Sigmoid colon (tissue), 4 donors: ENCODE measurements around the gene NUP188.

ENCODE experiments used
- EP300 ChIP-seq, 4 donors: sonication (generic); formaldehyde crosslinking; IDR thresholded peaks; one replicate each; pipeline ENCODE4 v1.6.1; 2017; ENCODE audit warnings: antibody characterized with exemption in 4 of 4
- POLR2A ChIP-seq, 2 donors: fragments of 450-650 bp; IDR thresholded peaks; one replicate each; pipeline ENCODE4 v1.6.1; 2016; ENCODE audit warnings: antibody characterized with exemption in 2 of 2, mild to moderate bottlenecking in 2 of 2, moderate library complexity in 2 of 2
- POLR2AphosphoS5 ChIP-seq, 4 donors: sonication (generic); formaldehyde crosslinking; IDR thresholded peaks; one replicate each; pipeline ENCODE4 v1.6.1; 2017; ENCODE audit warnings: antibody characterized with exemption in 4 of 4
- TF ChIP-seq, protein P1 (sequence below), 4 experiments: fragments of 450-650 bp in 3 of 4; fragments of 200-600 bp in 1 of 4; IDR thresholded peaks; one replicate each; pipeline ENCODE4 v1.5.1; 2016 to 2019; ENCODE audit warnings: antibody characterized with exemption in 4 of 4, mild to moderate bottlenecking in 3 of 4, moderate library complexity in 2 of 4

DNA sequence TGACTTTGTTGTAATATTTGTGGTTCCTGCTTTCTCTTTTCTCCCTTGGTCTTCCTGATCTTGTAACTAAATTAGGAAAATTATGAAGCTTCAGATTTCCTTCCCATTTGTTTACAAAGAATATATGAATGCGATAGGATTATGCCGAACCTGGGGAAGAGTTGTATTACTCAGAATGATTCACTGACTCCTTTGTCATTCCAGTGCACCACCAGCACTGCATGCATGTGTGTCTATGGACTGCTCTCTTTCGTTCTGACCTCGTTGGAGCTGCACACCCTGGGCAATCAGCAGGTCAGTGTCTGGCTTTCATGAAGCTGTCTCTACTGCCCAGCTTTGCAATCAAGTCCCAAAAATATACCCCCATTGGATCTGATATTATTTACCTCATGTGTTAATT is 25.5 kb downstream of the NUP188 start:
- TF ChIP-seq, protein P1, sequence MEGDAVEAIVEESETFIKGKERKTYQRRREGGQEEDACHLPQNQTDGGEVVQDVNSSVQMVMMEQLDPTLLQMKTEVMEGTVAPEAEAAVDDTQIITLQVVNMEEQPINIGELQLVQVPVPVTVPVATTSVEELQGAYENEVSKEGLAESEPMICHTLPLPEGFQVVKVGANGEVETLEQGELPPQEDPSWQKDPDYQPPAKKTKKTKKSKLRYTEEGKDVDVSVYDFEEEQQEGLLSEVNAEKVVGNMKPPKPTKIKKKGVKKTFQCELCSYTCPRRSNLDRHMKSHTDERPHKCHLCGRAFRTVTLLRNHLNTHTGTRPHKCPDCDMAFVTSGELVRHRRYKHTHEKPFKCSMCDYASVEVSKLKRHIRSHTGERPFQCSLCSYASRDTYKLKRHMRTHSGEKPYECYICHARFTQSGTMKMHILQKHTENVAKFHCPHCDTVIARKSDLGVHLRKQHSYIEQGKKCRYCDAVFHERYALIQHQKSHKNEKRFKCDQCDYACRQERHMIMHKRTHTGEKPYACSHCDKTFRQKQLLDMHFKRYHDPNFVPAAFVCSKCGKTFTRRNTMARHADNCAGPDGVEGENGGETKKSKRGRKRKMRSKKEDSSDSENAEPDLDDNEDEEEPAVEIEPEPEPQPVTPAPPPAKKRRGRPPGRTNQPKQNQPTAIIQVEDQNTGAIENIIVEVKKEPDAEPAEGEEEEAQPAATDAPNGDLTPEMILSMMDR (IDR thresholded peaks at IDR 0.05), result no peak
- no peak for TF ChIP-seq POLR2AphosphoS5 (IDR thresholded peaks at IDR 0.05)
- TF ChIP-seq POLR2A (IDR thresholded peaks at IDR 0.05), result no peak
- TF ChIP-seq EP300 (IDR thresholded peaks at IDR 0.05), result no peak
